ENCODE data around the gene PXMP2.

Gene PXMP2

GRCh38 chr12:132695431-132695830, 8.0 kb downstream of the PXMP2 start:
- peaks cover 26% of the 10 kb centered on the region for H3K36me3 ChIP-seq
- no peaks in the 10 kb centered on the region for H3K27me3 ChIP-seq
- no peak for DNase-seq
- no peak overlapping the region for H3K4me3 ChIP-seq (ENCODE audit: low read depth, low read length)
- no peaks in the 10 kb centered on the region for H3K4me1 ChIP-seq
- H3K9me3 ChIP-seq: no peaks in the 10 kb centered on the region
- TF ChIP-seq, protein P1, sequence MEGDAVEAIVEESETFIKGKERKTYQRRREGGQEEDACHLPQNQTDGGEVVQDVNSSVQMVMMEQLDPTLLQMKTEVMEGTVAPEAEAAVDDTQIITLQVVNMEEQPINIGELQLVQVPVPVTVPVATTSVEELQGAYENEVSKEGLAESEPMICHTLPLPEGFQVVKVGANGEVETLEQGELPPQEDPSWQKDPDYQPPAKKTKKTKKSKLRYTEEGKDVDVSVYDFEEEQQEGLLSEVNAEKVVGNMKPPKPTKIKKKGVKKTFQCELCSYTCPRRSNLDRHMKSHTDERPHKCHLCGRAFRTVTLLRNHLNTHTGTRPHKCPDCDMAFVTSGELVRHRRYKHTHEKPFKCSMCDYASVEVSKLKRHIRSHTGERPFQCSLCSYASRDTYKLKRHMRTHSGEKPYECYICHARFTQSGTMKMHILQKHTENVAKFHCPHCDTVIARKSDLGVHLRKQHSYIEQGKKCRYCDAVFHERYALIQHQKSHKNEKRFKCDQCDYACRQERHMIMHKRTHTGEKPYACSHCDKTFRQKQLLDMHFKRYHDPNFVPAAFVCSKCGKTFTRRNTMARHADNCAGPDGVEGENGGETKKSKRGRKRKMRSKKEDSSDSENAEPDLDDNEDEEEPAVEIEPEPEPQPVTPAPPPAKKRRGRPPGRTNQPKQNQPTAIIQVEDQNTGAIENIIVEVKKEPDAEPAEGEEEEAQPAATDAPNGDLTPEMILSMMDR (IDR thresholded peaks at IDR 0.05; ENCODE audit: low read depth, low read length): no peak

DNA sequence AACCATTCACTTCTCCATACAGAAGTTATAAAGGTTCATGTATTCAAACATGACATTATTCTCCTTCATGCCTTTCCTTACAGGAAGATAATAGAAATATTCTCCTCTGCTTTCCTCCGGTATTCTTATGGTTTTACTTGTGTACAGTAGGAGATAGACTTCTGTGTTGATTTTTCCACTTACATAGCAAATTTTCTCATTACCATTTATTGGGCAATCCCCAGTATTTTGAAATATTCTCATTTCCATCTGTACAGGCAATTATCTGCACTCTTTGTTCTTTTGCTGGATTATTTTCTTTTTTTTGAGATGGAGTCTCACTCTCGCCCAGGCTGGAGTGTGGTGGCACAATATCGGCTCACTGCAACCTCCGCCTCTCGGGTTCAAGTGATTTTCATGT, 11.0 kb downstream of the PXMP2 start:
- Histone ChIP-seq H3K9me3 (no peaks in the 10 kb centered on the region), H3K4me1 (no peaks in the 10 kb centered on the region), H3K27me3 (no peaks in the 10 kb centered on the region), H3K36me3 (peaks cover 26% of the 10 kb centered on the region), H3K4me3 (ENCODE audit: low read depth, low read length) (no peak overlapping the region)
- TF ChIP-seq, protein P1 (IDR thresholded peaks at IDR 0.05; ENCODE audit: low read depth, low read length): no peak
- no peak for DNase-seq

DNA sequence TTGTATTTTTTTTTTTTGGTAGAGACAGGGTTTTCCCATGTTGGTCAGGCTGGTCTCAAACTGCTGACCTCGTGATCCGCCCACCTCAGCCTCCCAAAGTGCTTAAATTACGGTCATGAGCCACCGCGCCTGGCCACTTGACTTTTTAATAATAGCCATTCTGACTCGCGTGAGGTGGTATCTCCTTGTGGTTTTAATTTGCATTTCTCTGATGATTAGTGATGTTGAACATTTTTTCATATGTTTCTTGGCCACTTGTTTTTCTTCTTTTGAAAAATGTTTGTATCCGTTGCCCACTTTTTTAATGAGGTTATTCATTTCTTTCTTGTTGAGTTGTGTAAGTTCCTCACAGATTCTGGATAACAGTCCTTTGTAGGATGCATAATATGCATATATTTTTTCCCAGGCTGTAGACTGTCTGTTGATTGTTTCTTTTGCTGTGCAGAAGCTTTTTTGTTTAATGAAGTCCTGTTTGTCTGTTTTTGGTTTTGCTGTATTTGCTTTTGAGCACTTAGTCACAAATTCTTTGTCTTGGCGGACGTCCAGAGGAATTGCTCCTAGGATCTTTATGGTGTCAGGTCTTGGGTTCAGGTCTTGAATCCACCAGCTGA, 12.9 kb downstream of the PXMP2 start:
- Histone ChIP-seq H3K4me1 (no peaks in the 10 kb centered on the region), H3K27me3 (no peaks in the 10 kb centered on the region), H3K4me3 (ENCODE audit: low read depth, low read length) (no peak overlapping the region), H3K9me3 (no peaks in the 10 kb centered on the region), H3K36me3 (peaks cover 31% of the 10 kb centered on the region)
- TF ChIP-seq, protein P1 (IDR thresholded peaks at IDR 0.05; ENCODE audit: low read depth, low read length): no peak
- no peak for DNase-seq

- DNase-seq: no peak
- Histone ChIP-seq H3K36me3 (peaks cover 14% of the 10 kb centered on the region), H3K4me1 (no peaks in the 10 kb centered on the region), H3K27me3 (no peaks in the 10 kb centered on the region), H3K4me3 (ENCODE audit: low read depth, low read length) (no peak overlapping the region), H3K9me3 (no peaks in the 10 kb centered on the region)
- TF ChIP-seq, protein P1 (IDR thresholded peaks at IDR 0.05; ENCODE audit: low read depth, low read length): no peak
Measured at GRCh38 chr12:132702640-132703039, 15.3 kb downstream of the PXMP2 start.

DNA sequence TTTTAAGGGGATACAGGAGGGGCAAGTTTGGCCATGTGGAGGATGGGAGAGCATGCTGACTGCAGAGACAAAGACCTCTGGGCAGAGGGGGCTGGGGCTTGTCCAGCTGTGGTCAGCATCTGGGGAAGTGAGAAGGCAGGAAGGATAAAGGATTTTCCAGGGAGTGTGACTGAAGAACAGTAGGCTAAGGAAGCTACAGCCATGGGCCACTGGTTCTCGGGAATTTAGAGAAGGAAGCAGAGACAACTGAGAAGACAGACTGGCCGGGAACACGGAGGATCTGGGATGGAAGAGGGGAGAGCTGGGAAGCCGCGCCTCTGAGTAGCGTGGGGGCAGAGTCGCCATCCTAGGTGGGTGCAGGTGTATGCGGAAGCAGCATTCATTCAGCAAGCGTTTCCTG, 16.3 kb downstream of the PXMP2 start:
- DNase-seq: no peak
- Histone ChIP-seq H3K4me1 (no peaks in the 10 kb centered on the region), H3K27me3 (no peaks in the 10 kb centered on the region), H3K9me3 (no peaks in the 10 kb centered on the region), H3K36me3 (peaks cover 12% of the 10 kb centered on the region), H3K4me3 (ENCODE audit: low read depth, low read length) (no peak overlapping the region)
- TF ChIP-seq, protein P1 (IDR thresholded peaks at IDR 0.05; ENCODE audit: low read depth, low read length): no peak

DNA sequence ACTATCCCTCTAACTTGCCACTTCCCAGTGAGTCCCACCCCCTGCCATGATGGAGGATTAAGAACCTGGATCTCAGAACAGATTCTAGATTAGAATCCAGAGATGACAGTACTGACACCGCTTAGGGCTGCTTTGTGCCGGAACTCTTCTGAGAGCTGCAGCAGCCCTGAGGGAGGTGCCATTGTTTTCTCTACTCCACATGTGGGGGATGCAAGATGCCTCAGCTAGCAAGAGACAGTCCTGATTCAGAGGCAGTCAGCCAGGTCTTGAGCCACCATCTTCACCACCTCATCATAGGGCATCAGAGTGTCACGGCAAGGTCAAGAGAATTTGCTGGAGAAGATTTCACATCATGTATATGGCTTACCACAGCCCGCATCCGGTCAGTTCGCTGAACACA, 19.9 kb downstream of the PXMP2 start:
- Histone ChIP-seq H3K27me3 (no peaks in the 10 kb centered on the region), H3K4me3 (ENCODE audit: low read depth, low read length) (no peak overlapping the region), H3K4me1 (no peaks in the 10 kb centered on the region), H3K36me3 (peaks cover 4% of the 10 kb centered on the region), H3K9me3 (no peaks in the 10 kb centered on the region)
- TF ChIP-seq, protein P1 (IDR thresholded peaks at IDR 0.05; ENCODE audit: low read depth, low read length): no peak
- DNase-seq: no peak
